GM18868 (cell line): ENCODE results near the gene FMNL2.

Experiments used
- ATAC-seq: cut with Tn5 transposase; IDR thresholded peaks from one replicate; pipeline ENCODE4 v1.9.1; 2021; ENCODE audit warnings: mild to moderate bottlenecking, moderate library complexity; ENCODE audit not compliant: unreplicated experiment

FMNL2 gene

DNA sequence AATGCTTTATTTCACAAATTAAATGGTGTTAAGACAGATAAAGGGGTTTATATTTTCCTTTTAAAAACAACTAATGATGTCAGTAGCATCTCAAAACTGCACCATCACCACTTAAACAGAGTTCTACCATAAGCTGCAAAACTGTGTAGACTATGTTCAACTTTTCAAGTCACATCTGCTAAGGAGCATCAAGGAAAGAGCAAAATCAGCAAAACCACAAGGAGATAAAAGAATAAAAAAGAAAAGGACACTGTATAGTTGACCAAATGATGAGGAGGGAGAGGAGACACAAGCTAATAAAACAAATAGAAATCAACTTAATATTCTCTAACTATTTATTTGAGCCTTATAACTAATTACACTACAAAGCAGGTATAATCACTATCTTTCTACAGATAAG is 348.4 kb downstream of the FMNL2 start:
- ATAC-seq: no peak

GRCh38 chr2:152686321-152686720 is 351.3 kb downstream of the FMNL2 start:
- no peak for ATAC-seq

DNA sequence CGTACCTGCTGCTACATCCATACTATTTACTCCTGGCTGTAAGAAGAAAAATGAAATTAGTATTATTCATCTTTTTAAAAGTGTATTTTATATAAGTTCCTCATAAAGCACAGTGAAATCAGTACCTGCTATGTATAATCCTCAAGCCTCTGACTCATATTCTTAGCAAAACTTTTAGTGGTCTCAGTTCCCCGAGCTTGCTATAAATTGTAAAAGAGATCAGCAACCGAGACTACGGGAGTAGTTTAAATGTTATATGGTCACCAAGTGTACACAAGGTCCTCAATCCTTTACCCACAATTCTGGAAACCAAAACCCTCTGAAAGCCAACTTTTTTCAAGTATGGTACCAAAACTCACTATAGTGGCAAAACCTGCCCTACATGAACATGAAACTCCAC is 358.1 kb downstream of the FMNL2 start:
- ATAC-seq: peak; percentile 94

DNA sequence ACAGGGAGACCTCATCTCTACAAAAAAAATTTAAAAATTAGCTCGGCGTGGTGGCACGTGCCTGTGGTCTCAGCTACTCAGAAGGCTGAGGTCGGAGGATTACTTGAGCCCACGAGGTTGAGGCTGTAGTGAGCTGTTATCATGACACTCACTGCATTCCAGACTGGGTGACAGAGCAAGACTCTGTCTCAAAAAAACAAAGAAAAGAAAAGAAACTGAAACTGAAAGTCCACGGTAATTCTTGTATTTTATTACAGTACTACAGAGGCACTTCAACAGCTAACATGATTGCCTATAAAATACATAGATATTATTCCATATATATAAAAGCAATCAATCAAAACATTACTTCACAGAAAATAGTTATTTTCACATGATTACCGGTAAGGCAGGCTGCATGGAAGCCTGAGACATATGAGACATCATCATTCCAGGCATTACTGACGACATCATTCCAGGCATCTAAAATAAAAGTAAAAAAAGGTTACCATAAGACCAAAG is 359.2 kb downstream of the FMNL2 start:
- peak; percentile 57 for ATAC-seq

DNA sequence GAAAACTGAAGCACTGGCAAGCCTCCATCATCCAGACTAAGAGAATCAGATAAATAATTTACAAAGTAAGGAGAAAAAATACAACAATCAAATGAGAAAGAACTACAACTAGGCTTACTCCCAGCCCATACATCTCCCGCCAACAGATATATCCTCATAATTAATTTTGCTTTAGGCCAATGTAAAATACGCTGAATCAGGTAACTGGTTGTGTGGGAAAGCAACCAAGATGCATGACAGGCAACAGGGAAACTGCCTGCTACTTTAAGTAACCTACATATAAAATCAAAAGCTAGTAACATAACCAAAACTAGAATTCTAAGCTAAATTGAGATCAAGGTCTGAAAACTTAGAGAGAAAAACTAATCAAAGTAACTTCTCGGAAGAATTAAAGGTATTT is 360.8 kb downstream of the FMNL2 start:
- ATAC-seq: no peak

DNA sequence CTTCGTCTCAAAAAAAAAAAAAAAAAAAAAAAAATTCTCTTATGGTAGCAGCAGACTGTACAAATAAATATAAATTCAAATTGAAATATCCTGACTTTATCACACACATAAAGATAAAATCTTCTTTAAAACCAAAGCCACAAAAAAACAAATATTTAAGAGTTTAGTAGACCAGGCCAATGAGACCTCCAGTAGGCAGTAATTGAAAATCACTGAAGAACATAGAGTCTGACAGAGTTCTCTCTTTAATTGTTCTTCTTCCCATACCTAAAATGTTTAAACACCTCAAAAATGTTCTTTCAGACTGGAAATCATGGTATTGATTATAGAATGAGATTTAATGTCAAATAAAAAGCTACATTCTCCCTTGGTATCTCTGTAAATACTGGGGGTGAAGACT is 361.5 kb downstream of the FMNL2 start:
- ATAC-seq: no peak
